ENCODE data around the gene TSPAN1.

The TSPAN1 gene

GRCh38 chr1:46181343-46182260 is 6.7 kb downstream of the TSPAN1 start:
- peak; percentile 6 for ATAC-seq (ENCODE audit: low read depth)
- Histone ChIP-seq H3K27ac (ENCODE audit: poor library complexity, severe bottlenecking) (peak overlapping the region; percentile 98), H3K9me3 (ENCODE audit: severe bottlenecking) (no peaks in the 10 kb centered on the region), H3K36me3 (ENCODE audit: low read depth) (peaks cover 19% of the 10 kb centered on the region), H3K27me3 (ENCODE audit: insufficient read depth, poor library complexity, severe bottlenecking) (no peaks in the 10 kb centered on the region), H3K4me3 (ENCODE audit: severe bottlenecking) (peak overlapping the region; percentile 10), H3K4me1 (ENCODE audit: insufficient read depth, poor library complexity, severe bottlenecking) (peaks cover 46% of the 10 kb centered on the region)
- no peak for DNase-seq (ENCODE audit: low spot score)
- TF ChIP-seq CTCF (IDR thresholded peaks at IDR 0.05; ENCODE audit: poor library complexity, severe bottlenecking) = no peak

GRCh38 chr1:46183079-46183847 is 8.4 kb downstream of the TSPAN1 start:
- peak; percentile 39 for TF ChIP-seq CTCF (IDR thresholded peaks at IDR 0.05; ENCODE audit: poor library complexity, severe bottlenecking)
- Histone ChIP-seq H3K4me1 (ENCODE audit: insufficient read depth, poor library complexity, severe bottlenecking) (peaks cover 51% of the 10 kb centered on the region), H3K36me3 (ENCODE audit: low read depth) (peaks cover 34% of the 10 kb centered on the region), H3K27me3 (ENCODE audit: insufficient read depth, poor library complexity, severe bottlenecking) (no peaks in the 10 kb centered on the region), H3K9me3 (ENCODE audit: severe bottlenecking) (no peaks in the 10 kb centered on the region), H3K4me3 (ENCODE audit: severe bottlenecking) (no peak overlapping the region), H3K27ac (ENCODE audit: poor library complexity, severe bottlenecking) (peak overlapping the region; percentile 98)
- peak; percentile 98 for DNase-seq (ENCODE audit: low spot score)
- peak; percentile 75 for ATAC-seq (ENCODE audit: low read depth)

GRCh38 chr1:46183926-46184557 is 9.2 kb downstream of the TSPAN1 start:
- H3K27me3 ChIP-seq (ENCODE audit: insufficient read depth, poor library complexity, severe bottlenecking) = no peaks in the 10 kb centered on the region
- no peak overlapping the region for H3K4me3 ChIP-seq (ENCODE audit: severe bottlenecking)
- DNase-seq (ENCODE audit: low spot score) (no peak), ATAC-seq (ENCODE audit: low read depth) (no peak)
- peak overlapping the region; percentile 98 for H3K27ac ChIP-seq (ENCODE audit: poor library complexity, severe bottlenecking)
- H3K36me3 ChIP-seq (ENCODE audit: low read depth) = peaks cover 42% of the 10 kb centered on the region
- peaks cover 59% of the 10 kb centered on the region for H3K4me1 ChIP-seq (ENCODE audit: insufficient read depth, poor library complexity, severe bottlenecking)
- TF ChIP-seq CTCF (IDR thresholded peaks at IDR 0.05; ENCODE audit: poor library complexity, severe bottlenecking) = no peak
- H3K9me3 ChIP-seq (ENCODE audit: severe bottlenecking) = no peaks in the 10 kb centered on the region

- no peak for ATAC-seq (ENCODE audit: low read depth)
- Histone ChIP-seq H3K4me1 (ENCODE audit: insufficient read depth, poor library complexity, severe bottlenecking) (peaks cover 60% of the 10 kb centered on the region), H3K9me3 (ENCODE audit: severe bottlenecking) (no peaks in the 10 kb centered on the region), H3K36me3 (ENCODE audit: low read depth) (peaks cover 50% of the 10 kb centered on the region), H3K27me3 (ENCODE audit: insufficient read depth, poor library complexity, severe bottlenecking) (no peaks in the 10 kb centered on the region), H3K27ac (ENCODE audit: poor library complexity, severe bottlenecking) (peak overlapping the region; percentile 98), H3K4me3 (ENCODE audit: severe bottlenecking) (no peak overlapping the region)
- no peak for TF ChIP-seq CTCF (IDR thresholded peaks at IDR 0.05; ENCODE audit: poor library complexity, severe bottlenecking)
- no peak for DNase-seq (ENCODE audit: low spot score)
Observed at GRCh38 chr1:46184920-46185658, 10.2 kb downstream of the TSPAN1 start.

Measured in RWPE2 (cell line).